ENCODE results near the gene TMEM270. TPM values are rescaled to one million over a fixed set of nuclear protein-coding genes. Genes with fewer than 3 reads are reported as not detected.

The TMEM270 gene
- polyA plus RNA-seq, 1 of the 3 experiments (the other 2 are of a cell fraction) = 0.71 TPM

GRCh38 chr7:73894733-73895551 lies 34.0 kb downstream of the TMEM270 start (continued):
- no peak for TF ChIP-seq MXI1 (IDR thresholded peaks at IDR 0.05; ENCODE audit: low read depth, low read length)
- peak; percentile 97 for TF ChIP-seq TCF12 (IDR thresholded peaks at IDR 0.05)
- TF ChIP-seq ZBTB33 (IDR thresholded peaks at IDR 0.05; ENCODE audit: borderline replicate concordance, low read depth) = peak; percentile 92; the same call in 1 of the 2 replicates
- TF ChIP-seq USF1 (IDR thresholded peaks at IDR 0.05; ENCODE audit: borderline replicate concordance, low read depth) = peak; percentile 58; the same call in 1 of the 2 replicates
- TF ChIP-seq MEF2A (IDR thresholded peaks at IDR 0.05; ENCODE audit: borderline replicate concordance, low read depth) = peak; percentile 77; the same call in 1 of the 2 replicates
- TF ChIP-seq POLR2AphosphoS5 (IDR thresholded peaks at IDR 0.05; ENCODE audit: low read depth, low read length) = peak; percentile 81; the same call in 1 of the 2 replicates
- peak; percentile 62; the same call in 1 of the 2 replicates for TF ChIP-seq YY1 (IDR thresholded peaks at IDR 0.05; ENCODE audit: low read depth)
- no peak for TF ChIP-seq NRF1 (IDR thresholded peaks at IDR 0.05; ENCODE audit: low read depth, low read length)
- TF ChIP-seq ELF1 (IDR thresholded peaks at IDR 0.05) = no peak
- peak; percentile 100 for TF ChIP-seq TEAD4 (IDR thresholded peaks at IDR 0.05; ENCODE audit: borderline replicate concordance, insufficient read depth)
- TF ChIP-seq EZH2phosphoT487 (IDR thresholded peaks at IDR 0.05; ENCODE audit: borderline replicate concordance, low read depth) = no peak
- TF ChIP-seq, protein P1, sequence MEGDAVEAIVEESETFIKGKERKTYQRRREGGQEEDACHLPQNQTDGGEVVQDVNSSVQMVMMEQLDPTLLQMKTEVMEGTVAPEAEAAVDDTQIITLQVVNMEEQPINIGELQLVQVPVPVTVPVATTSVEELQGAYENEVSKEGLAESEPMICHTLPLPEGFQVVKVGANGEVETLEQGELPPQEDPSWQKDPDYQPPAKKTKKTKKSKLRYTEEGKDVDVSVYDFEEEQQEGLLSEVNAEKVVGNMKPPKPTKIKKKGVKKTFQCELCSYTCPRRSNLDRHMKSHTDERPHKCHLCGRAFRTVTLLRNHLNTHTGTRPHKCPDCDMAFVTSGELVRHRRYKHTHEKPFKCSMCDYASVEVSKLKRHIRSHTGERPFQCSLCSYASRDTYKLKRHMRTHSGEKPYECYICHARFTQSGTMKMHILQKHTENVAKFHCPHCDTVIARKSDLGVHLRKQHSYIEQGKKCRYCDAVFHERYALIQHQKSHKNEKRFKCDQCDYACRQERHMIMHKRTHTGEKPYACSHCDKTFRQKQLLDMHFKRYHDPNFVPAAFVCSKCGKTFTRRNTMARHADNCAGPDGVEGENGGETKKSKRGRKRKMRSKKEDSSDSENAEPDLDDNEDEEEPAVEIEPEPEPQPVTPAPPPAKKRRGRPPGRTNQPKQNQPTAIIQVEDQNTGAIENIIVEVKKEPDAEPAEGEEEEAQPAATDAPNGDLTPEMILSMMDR (IDR thresholded peaks at IDR 0.05) = peak; percentile 35; the same call in 1 of the 2 replicates

GRCh38 chr7:73895626-73896025 lies 34.7 kb downstream of the TMEM270 start:
- Histone ChIP-seq H4K20me1 (ENCODE audit: insufficient read depth) (no peaks in the 10 kb centered on the region), H2AFZ (ENCODE audit: low read depth) (no peak overlapping the region), H3K79me2 (ENCODE audit: insufficient read depth) (no peaks in the 10 kb centered on the region), H3K9me3 (no peaks in the 10 kb centered on the region), H3F3A (replicated peaks; ENCODE audit: insufficient read depth) (peaks cover 66% of the 10 kb centered on the region), H3K36me3 (replicated peaks in 1 of 2; ENCODE audit: control insufficient read depth in 1 of 2, insufficient read depth in 2 of 2, low read length in 1 of 2) (no peaks in the 10 kb centered on the region), H3K27me3 (ENCODE audit: insufficient read depth) (no peaks in the 10 kb centered on the region), H3K4me1 (ENCODE audit: control insufficient read depth in 1 of 2, insufficient read depth in 2 of 2, low read depth in 1 of 2, low read length in 1 of 2) (peaks cover 37 to 43% of the 10 kb centered on the region in 2 experiments; a peak in 3 of 4 replicates), H3K4me3 (ENCODE audit: low read depth in 2 of 2, low read length in 1 of 2) (no peak overlapping the region), H3K4me2 (0 out of 2 replicates have a peak overlapping the region, but pooled peaks have one; percentile 28), H3K9me2 (no peaks in the 10 kb centered on the region), H3K9ac (peak overlapping the region; percentile 50; the same call in 1 of the 2 replicates), H3K27ac (ENCODE audit: low read depth in 2 of 2, low read length in 1 of 2) (peak overlapping the region in 1 of 2 experiments; percentile 93; a peak in 2 of 4 replicates)
- WGBS (ENCODE audit: low lambda C conversion rate) = 91% methylated on average over 3 of the region's 3 CpGs
- CTCF ChIA-PET = interaction anchor here (0.5 to 3.2 kb wide), 5 partner anchors 15 to 505 kb away, joined by 3 to 9 read pairs (median 4); no protein-coding TSS in a partner anchor
- DNase-seq = no peak
- POLR2A ChIA-PET = no interaction called here
- TF ChIP-seq RFX5 (IDR thresholded peaks at IDR 0.05; ENCODE audit: low read length) (no peak), ELF1 (IDR thresholded peaks at IDR 0.05) (no peak), USF1 (IDR thresholded peaks at IDR 0.05; ENCODE audit: borderline replicate concordance, low read depth) (no peak), ZBTB33 (IDR thresholded peaks at IDR 0.05; ENCODE audit: borderline replicate concordance, low read depth) (no peak), TEAD4 (IDR thresholded peaks at IDR 0.05; ENCODE audit: borderline replicate concordance, insufficient read depth) (no peak), EZH2phosphoT487 (IDR thresholded peaks at IDR 0.05; ENCODE audit: borderline replicate concordance, low read depth) (no peak), EP300 (IDR thresholded peaks at IDR 0.05; ENCODE audit: borderline replicate concordance in 1 of 2, low read depth in 1 of 2, low read length in 1 of 2) (no peak), MEF2A (IDR thresholded peaks at IDR 0.05; ENCODE audit: borderline replicate concordance, low read depth) (no peak)
- TF ChIP-seq, protein P2, sequence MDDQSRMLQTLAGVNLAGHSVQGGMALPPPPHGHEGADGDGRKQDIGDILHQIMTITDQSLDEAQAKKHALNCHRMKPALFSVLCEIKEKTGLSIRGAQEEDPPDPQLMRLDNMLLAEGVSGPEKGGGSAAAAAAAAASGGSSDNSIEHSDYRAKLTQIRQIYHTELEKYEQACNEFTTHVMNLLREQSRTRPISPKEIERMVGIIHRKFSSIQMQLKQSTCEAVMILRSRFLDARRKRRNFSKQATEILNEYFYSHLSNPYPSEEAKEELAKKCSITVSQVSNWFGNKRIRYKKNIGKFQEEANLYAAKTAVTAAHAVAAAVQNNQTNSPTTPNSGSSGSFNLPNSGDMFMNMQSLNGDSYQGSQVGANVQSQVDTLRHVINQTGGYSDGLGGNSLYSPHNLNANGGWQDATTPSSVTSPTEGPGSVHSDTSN (IDR thresholded peaks at IDR 0.05) = no peak

All from SK-N-SH (cell line).